Subcutaneous adipose tissue (tissue), 4 donors: ENCODE results near the gene KDM6B. TPM values are rescaled to one million over a fixed set of nuclear protein-coding genes. Genes with fewer than 3 reads are reported as not detected.

Source experiments
- CTCF ChIP-seq: fragments of 450-650 bp; IDR thresholded peaks from one replicate; pipeline ENCODE4 v1.5.1; 2016; ENCODE audit warnings: low read depth, mild to moderate bottlenecking, control low read depth, antibody characterized with exemption, moderate library complexity
- total RNA-seq, 4 donors: library from RNA; depleted of rRNA; stranded (reverse); fragments of >200 nt; gene quantifications; one replicate each; pipeline ENCODE4 v1.1.0, GENCODE V29; 2016

KDM6B gene
- 10 to 100 TPM in 1 of 4 donors, 1 to 10 TPM in 3; 5.6 to 10.4 (median 6.6) TPM for total RNA-seq

- TF ChIP-seq CTCF, result no peak
Observed at GRCh38 chr17:7833795-7834541, at the start of gene KDM6B. Gene KDM6B, plus strand, starts transcription at chr17:7834217. Its CDS starts 11,338 bp downstream, at chr17:7845555.

GRCh38 chr17:7786866-7787265, 47.2 kb upstream of the KDM6B start:
- no peak for TF ChIP-seq CTCF

- no peak for TF ChIP-seq CTCF
Observed at GRCh38 chr17:7789131-7789530, 44.9 kb upstream of the KDM6B start.

DNA sequence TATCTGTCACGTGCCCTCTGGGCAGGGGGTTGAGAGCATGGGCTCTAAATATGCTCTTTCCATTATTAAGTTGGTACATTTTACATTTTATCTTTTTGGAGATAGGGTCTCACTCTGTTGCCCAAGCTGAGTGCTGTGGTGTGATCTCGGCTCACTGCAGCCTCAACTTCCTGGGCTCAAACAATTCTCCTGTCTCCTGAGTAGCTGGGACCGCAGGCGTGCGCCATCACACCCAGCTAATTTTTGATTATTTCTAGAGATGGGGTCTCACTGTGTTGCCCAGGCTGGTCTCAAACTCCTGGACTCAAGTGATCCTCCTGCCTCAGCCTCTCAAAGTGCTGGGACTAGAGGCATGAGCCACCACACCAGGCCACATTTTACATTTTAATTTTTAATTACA, 43.9 kb upstream of the KDM6B start:
- no peak for TF ChIP-seq CTCF

- TF ChIP-seq CTCF, result no peak
Observed at GRCh38 chr17:7792611-7793010, 41.4 kb upstream of the KDM6B start.

DNA sequence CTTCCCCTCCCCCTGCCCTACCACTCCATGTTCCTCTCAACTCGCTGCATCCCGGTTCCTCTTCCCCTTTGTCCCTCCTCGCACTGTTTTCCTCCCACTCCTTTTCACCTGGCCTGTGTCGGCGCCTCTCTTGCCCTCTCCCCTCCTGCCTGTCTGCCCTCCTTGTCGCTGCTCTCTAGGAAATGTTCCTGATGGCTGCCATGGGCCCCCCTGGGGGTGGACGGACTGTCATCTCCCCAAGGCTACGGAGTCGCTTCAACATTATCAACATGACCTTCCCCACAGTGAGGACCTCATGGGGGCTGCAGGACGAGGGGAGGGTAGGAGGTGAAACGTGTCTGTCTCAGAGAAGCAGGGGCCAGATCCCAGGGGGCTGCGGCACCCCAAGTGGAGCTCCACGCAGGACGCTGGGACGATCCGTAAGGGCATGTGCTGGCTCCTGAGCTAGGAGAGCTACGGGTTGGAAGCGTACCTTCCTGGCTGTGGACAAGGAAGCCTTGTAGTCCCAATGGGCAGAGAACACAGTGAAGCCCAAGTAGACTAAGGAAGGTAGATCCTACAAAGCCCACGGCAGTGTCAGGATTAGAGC, 39.8 kb upstream of the KDM6B start:
- no peak for TF ChIP-seq CTCF

DNA sequence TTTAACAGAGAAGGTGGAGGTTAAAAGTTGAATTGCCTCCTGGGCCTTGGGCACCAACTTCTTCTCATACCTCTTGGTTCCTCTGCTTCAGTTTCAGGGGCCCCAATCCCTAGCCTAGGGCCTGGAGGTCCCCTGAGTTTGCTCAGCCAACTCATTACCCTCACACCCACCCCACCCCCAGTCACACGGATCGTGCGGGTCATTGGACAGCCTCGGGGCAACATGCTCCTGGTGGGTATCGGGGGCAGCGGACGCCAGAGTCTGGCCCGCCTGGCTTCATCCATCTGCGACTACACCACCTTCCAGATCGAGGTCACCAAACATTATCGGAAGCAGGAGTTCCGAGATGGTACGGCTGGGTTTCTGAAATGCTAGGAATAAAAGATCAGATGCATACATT, 36.0 kb upstream of the KDM6B start:
- no peak for TF ChIP-seq CTCF
